Skeletal muscle tissue (tissue), 4 donors: ENCODE data around the gene UBTD1. TPM values are rescaled to one million over a fixed set of nuclear protein-coding genes. Genes with fewer than 3 reads are reported as not detected.
A peak's percentile ranks its signal among the peaks of the same experiment; 100 is the strongest.

Source experiments
- H3K27ac ChIP-seq: one replicate; pipeline ENCODE4 v1.7.0; 2013; ENCODE audit warnings: mild to moderate bottlenecking, low read depth, low read length, inconsistent platforms
- H3K27me3 ChIP-seq, 3 donors: one replicate each; pipeline ENCODE4 v1.7.0; 2013; ENCODE audit warnings: low read length in 3 of 3; ENCODE audit not compliant: control insufficient read depth in 3 of 3, insufficient read depth in 3 of 3
- H3K36me3 ChIP-seq, 3 donors: one replicate each; pipeline ENCODE4 v1.7.0; 2013; ENCODE audit warnings: low read length in 3 of 3; ENCODE audit not compliant: control insufficient read depth in 3 of 3, insufficient read depth in 3 of 3
- H3K4me1 ChIP-seq, 3 donors: one replicate each; pipeline ENCODE4 v1.7.0; 2013; ENCODE audit warnings: low read length in 3 of 3, mild to moderate bottlenecking in 3 of 3; ENCODE audit not compliant: control insufficient read depth in 3 of 3, insufficient read depth in 3 of 3
- H3K4me3 ChIP-seq, 3 donors: one replicate each; pipeline ENCODE4 v1.7.0; 2013; ENCODE audit warnings: low read length in 3 of 3
- H3K9ac ChIP-seq, 3 donors: one replicate each; pipeline ENCODE4 v1.7.0; 2013; ENCODE audit warnings: low read length in 3 of 3, mild to moderate bottlenecking in 3 of 3, moderate library complexity in 2 of 3, low read depth in 1 of 3
- H3K9me3 ChIP-seq, 3 donors: one replicate each; pipeline ENCODE4 v1.7.0; 2013; ENCODE audit warnings: low read length in 3 of 3; ENCODE audit not compliant: control insufficient read depth in 3 of 3
- total RNA-seq: library from RNA; depleted of rRNA; stranded (reverse); fragments of >200 nt; gene quantifications from one replicate; pipeline ENCODE4 v1.2.3, GENCODE V29; 2014
- donor health status: Osteomylitis.

The UBTD1 gene
- total RNA-seq, 1 donor from 2014 or later, result 8.4 TPM

DNA sequence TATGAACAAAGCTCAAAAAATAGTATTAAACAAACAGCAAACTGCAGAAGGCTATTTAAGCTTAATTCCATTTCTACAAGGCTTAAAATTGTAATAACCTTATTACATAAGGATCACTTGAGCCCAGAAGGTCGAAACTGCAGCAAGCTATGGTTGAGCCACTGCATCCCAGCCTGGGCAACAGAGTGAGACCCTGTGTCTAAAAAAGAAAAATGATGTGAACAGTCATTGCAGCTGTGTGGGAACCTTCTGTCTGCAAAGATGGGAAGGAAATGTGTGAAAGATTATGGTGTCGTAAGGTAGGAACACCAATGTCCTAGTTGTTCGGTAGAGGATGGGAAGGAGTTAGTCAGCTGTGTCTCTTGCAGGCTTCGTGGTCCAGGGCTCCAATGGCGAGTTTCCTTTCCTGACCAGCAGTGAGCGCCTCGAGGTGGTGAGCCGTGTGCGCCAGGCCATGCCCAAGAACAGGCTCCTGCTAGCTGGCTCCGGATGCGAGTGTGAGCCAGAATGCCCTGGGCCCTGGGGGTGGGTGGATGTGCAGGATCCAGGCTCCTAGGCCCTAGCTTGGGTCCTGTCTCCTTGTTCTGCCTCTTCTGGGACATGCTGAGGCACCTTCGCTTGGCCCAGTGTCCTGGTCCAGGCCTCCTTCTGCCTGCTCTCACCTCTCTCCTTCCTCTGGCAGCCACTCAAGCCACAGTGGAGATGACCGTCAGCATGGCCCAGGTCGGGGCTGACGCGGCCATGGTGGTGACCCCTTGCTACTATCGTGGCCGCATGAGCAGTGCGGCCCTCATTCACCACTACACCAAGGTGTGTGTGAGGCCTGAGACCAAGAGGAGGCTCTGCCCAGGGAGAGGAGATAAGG, 99.9 kb downstream of the UBTD1 start:
- Histone ChIP-seq H3K27ac (peak overlapping the region; percentile 81), H3K9me3 (no peaks in the 10 kb centered on the region), H3K4me1 (peaks cover 39 to 67% (median 58%) of the 10 kb centered on the region in 3 donors), H3K36me3 (no peaks in the 10 kb centered on the region), H3K9ac (no peak overlapping the region), H3K27me3 (no peaks in the 10 kb centered on the region), H3K4me3 (no peak overlapping the region)

DNA sequence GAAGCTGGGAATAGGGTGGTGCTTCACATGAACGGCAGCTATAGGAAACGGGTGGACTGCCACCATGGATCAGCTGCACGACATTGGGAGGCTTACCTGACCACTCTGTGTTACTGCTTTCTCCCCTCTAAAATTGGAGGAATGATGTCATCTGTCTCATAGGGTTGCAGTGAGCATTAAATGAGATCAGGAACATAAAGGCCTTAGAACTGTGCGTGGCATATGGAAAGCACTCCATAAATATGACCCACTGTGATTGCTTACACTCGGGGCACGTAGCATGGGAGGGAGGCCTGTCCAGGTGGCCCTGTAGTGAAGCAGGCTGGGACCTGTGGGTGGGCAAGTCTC, 100.5 kb downstream of the UBTD1 start:
- no peaks in the 10 kb centered on the region for H3K9me3 ChIP-seq
- no peak overlapping the region for H3K4me3 ChIP-seq
- peaks cover 39 to 66% (median 57%) of the 10 kb centered on the region in 3 donors for H3K4me1 ChIP-seq
- no peaks in the 10 kb centered on the region for H3K36me3 ChIP-seq
- peak overlapping the region; percentile 14 for H3K27ac ChIP-seq
- peak overlapping the region in 1 of 3 donors; percentile 45 for H3K9ac ChIP-seq
- H3K27me3 ChIP-seq, result no peaks in the 10 kb centered on the region

DNA sequence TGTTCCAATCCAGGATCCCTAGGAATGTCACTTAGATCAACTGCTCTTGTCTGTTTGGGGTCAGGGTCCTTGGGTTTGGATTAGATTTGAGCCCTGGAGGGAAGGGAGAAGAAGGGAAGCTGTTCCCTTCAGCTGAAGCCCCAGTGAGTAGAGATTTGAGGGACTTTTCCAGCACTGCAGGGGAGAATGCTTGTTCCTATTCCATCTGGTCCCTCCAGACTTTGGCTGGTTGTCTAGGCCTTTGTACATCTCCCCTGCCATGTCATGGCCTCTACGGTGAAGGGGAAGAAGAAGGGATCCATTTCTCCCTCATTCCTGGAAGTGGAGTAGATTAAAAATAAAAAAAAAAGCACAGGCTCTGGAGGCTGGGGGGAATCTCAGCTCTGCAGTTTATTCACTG, 101.9 kb downstream of the UBTD1 start:
- H3K9ac ChIP-seq, result peak overlapping the region in 1 of 3 donors; percentile 77
- H3K27me3 ChIP-seq, result no peaks in the 10 kb centered on the region
- H3K9me3 ChIP-seq, result no peaks in the 10 kb centered on the region
- H3K4me1 ChIP-seq, result peaks cover 39 to 64% (median 57%) of the 10 kb centered on the region in 3 donors
- peak overlapping the region; percentile 74 for H3K27ac ChIP-seq
- H3K36me3 ChIP-seq, result no peaks in the 10 kb centered on the region
- H3K4me3 ChIP-seq, result no peak overlapping the region

DNA sequence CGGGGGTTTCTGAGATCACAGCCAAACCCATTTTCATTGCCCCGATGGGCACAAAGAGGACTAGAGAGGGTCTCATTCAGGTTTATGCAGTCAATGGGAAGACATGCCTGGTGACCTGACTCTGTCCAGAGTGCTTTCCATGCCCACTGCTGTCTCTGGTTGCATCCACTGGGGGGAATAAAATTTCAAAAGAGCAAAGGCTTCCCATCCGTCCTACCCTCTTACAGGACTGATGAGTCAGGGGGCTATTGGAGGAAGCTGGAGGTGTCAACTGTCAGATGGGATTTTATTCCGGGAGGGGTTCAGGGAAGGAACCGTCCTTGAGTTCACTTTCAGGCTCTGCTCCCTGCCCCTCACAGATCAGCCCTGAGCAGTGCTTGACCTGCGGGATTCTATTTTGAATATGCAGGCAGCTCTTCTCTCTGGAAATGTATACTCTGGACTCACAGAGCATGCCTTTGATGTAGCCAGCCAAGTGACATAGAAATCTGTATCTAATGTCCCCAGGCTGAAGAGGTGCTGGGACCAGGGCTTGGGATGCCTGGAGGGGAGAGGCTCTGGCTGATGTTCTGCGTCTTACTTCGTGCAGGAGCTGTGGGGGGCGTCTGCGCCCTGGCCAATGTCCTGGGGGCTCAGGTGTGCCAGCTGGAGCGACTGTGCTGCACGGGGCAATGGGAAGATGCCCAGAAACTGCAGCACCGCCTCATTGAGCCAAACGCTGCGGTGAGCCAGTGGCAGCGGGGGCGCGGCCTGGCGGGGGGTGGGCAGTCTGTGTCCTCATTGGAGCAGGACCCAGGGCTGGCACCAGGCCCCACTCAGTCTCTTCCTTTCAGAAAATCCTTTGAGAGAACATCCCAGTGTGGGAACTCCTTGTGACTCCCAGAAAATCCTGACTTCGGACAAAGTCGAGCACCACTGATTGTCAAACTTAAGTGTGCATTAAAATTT, 102.8 kb downstream of the UBTD1 start:
- peak overlapping the region; percentile 17 to 58 (median 51) for H3K4me3 ChIP-seq
- no peaks in the 10 kb centered on the region for H3K36me3 ChIP-seq
- peak overlapping the region; percentile 53 to 77 (median 54) for H3K9ac ChIP-seq
- H3K27ac ChIP-seq, result peak overlapping the region; percentile 74
- no peaks in the 10 kb centered on the region for H3K27me3 ChIP-seq
- peaks cover 30 to 55% (median 47%) of the 10 kb centered on the region in 3 donors for H3K4me1 ChIP-seq
- H3K9me3 ChIP-seq, result no peaks in the 10 kb centered on the region

DNA sequence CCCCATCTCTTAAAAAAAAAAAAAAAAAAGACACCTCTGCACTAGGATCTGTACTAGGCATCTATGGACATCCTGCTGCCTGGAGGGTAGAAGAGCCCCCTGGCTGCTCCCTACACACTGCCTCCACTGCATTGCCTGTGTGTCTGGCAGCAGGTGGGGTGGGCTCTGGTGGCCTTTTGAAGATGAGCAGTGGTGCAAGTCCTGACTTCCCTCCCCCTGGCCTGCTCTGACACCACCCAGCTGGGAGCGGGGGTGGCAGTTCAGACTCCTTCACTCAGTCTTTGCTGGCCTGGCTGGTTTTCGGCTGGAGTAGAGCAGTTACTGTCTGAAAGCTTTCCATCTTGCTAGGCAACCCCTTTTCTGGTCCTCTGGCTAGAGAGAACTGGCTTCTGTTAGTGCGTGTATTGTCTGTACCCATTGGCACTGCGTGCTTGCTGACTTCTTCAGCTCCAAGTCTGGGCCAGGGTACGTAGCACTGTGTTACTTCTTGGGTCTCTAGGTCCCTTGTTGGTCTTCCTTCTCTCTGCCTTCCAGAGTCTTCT, 108.4 kb downstream of the UBTD1 start:
- H3K9ac ChIP-seq, result no peak overlapping the region
- no peak overlapping the region for H3K27ac ChIP-seq
- H3K4me3 ChIP-seq, result no peak overlapping the region
- no peaks in the 10 kb centered on the region for H3K9me3 ChIP-seq
- H3K36me3 ChIP-seq, result no peaks in the 10 kb centered on the region
- H3K27me3 ChIP-seq, result no peaks in the 10 kb centered on the region
- peaks cover 19 to 37% (median 24%) of the 10 kb centered on the region in 3 donors for H3K4me1 ChIP-seq

DNA sequence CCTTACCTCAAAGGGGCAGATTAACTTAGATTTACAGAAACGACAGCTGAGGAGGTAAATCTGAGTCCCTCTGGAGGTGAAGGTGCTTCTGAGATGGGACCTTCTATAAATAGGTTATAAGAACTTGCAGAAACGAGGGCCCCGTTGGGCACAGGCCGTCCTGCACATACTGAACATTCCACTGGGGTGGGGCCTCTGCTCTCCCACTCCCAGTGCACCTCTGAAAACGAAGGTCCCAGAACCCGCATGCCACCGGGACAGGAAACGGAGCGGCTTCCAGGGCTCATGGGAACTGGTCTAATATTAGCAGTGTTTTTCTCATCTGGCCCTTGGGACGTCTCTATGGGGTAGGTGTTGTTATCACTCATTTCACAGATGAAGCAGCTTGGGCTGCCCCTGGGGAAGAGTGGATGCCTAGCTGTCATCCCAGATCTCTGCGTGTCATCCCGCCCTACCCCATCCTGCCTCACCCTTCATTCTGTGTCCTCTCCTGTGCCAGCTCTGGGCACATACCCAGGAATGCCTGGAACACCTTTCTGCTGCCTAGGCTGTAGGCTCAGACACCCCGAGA, 110.4 kb downstream of the UBTD1 start:
- Histone ChIP-seq H3K27me3 (no peaks in the 10 kb centered on the region), H3K27ac (peak overlapping the region; percentile 78), H3K9me3 (no peaks in the 10 kb centered on the region), H3K4me3 (peak overlapping the region; percentile 4 to 43 (median 30)), H3K4me1 (peaks cover 16 to 33% (median 20%) of the 10 kb centered on the region in 3 donors), H3K36me3 (no peaks in the 10 kb centered on the region), H3K9ac (peak overlapping the region in 2 of 3 donors; percentile 19 to 72)

DNA sequence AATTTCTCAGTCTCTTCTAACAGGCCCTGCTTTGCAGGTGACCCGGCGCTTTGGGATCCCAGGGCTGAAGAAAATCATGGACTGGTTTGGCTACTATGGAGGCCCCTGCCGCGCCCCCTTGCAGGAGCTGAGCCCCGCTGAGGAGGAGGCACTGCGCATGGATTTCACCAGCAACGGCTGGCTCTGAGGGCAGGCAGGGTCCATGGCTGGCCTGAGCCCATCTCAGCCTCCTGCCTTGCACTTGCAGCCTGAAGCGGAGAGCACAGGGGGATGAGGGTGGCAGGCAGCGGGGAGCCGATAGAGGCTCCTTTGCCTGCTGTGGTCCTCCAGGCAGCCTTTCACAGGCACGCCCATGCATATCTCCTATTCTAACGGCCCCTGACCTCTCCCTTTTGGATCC, 112.7 kb downstream of the UBTD1 start:
- no peak overlapping the region for H3K27ac ChIP-seq
- no peak overlapping the region for H3K9ac ChIP-seq
- H3K4me3 ChIP-seq, result no peak overlapping the region
- H3K27me3 ChIP-seq, result no peaks in the 10 kb centered on the region
- no peaks in the 10 kb centered on the region for H3K9me3 ChIP-seq
- H3K36me3 ChIP-seq, result no peaks in the 10 kb centered on the region
- H3K4me1 ChIP-seq, result peaks cover 16 to 33% (median 20%) of the 10 kb centered on the region in 3 donors

DNA sequence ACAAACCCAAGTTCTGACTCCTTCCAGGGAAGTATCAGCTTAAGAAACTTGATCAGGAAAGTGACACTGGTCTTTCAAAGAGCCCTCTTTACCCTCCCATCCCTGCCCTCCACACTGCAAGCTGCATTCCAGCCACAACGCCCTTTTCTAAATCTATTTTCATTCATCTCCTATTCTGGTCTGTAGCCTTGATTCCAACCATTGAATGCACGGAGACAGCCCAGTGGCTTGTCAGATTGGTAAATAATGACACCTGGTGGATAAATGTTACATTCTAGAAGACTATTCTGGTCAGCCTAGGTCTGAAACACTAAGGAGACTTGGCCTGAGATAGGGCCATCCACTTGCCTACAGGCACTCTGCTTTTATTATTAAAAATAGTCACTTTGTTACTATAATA, 113.7 kb downstream of the UBTD1 start:
- Histone ChIP-seq H3K9me3 (no peaks in the 10 kb centered on the region), H3K27ac (no peak overlapping the region), H3K27me3 (no peaks in the 10 kb centered on the region), H3K4me1 (peaks cover 16 to 30% (median 20%) of the 10 kb centered on the region in 3 donors), H3K4me3 (no peak overlapping the region), H3K36me3 (no peaks in the 10 kb centered on the region), H3K9ac (no peak overlapping the region)

DNA sequence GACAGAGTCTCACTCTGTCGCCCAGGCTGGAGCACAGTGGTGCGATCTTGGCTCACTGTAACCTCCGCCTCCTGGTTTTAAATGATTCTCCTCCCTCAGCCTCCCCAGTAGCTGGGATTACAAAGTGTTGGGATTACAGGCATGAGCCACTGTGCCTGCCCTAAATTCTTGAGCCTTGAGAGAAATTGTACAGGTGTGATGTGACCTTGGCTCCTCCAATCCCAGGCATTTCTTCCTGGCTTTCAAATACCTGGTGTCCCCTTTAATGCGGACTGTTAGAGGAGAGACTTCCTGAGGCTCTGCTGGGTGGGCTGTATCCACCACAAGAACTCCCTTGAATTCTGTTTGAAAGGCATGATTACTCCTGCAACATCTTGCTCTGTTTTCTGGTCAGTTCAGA, 119.6 kb downstream of the UBTD1 start:
- Histone ChIP-seq H3K36me3 (no peaks in the 10 kb centered on the region), H3K9me3 (no peaks in the 10 kb centered on the region), H3K9ac (no peak overlapping the region), H3K4me1 (no peaks in the 10 kb centered on the region), H3K27me3 (no peaks in the 10 kb centered on the region), H3K4me3 (no peak overlapping the region), H3K27ac (no peak overlapping the region)
